ENCODE measurements around the gene PGD.

- no peak for TF ChIP-seq CTCF (conservative IDR thresholded peaks at IDR 0.05 in 1 of 2, IDR thresholded peaks at IDR 0.05 in 1 of 2; ENCODE audit: extremely low read depth in 1 of 2, insufficient read depth in 1 of 2, low read depth in 1 of 2, low read length in 2 of 2)
- TF ChIP-seq EZH2 (IDR thresholded peaks at IDR 0.05; ENCODE audit: borderline replicate concordance, low read length): no peak
Observed at GRCh38 chr1:10388387-10388715, 10.5 kb upstream of the PGD start.

All from mammary epithelial cell (primary cell).